Activated CD4-positive, alpha-beta T cell treated with anti-CD3 and anti-CD28 coated beads, Interleukin-2, Interleukin-4, amounts not matched to agents 100 ng/mL and 50 ng/mL, durations not matched to agents 16 hours and 8 hours (primary cell): ENCODE data around the gene KCNK6.
A peak's percentile ranks its signal among the peaks of the same experiment; 100 is the strongest.
"Not testable (repeated sequence)": the region's sequence is repeated elsewhere in the genome, so short reads cannot be mapped to it uniquely, and the experiment has no call there.

ENCODE experiments used
- DNase-seq: peaks from one replicate; pipeline ENCODE4 v3.0.0-alpha.2; 2020; ENCODE audit warnings: low spot score

KCNK6 gene

GRCh38 chr19:38362076-38362945 lies 42.7 kb downstream of the KCNK6 start:
- peak; percentile 88 for DNase-seq

GRCh38 chr19:38362946-38363688 lies 43.5 kb downstream of the KCNK6 start:
- DNase-seq = not testable (repeated sequence)

GRCh38 chr19:38367041-38367440 lies 47.4 kb downstream of the KCNK6 start:
- DNase-seq = no peak

- no peak for DNase-seq
These were observed 49.9 kb downstream of the KCNK6 start for GRCh38 chr19:38369584-38369983.

GRCh38 chr19:38370299-38370698 lies 50.7 kb downstream of the KCNK6 start:
- DNase-seq = no peak

GRCh38 chr19:38371081-38371480 lies 51.4 kb downstream of the KCNK6 start:
- no peak for DNase-seq

GRCh38 chr19:38373907-38374331 lies 54.3 kb downstream of the KCNK6 start:
- DNase-seq = no peak

- peak; percentile 99 for DNase-seq
These were observed 54.9 kb downstream of the KCNK6 start, which contains the start of gene PSMD8 for GRCh38 chr19:38374332-38375097. Gene PSMD8 (plus strand): TSS chr19:38374571. CDS start chr19:38374602, 31 bp downstream.

- no peak for DNase-seq
These were observed 55.5 kb downstream of the KCNK6 start for GRCh38 chr19:38375098-38375493.

GRCh38 chr19:38375748-38376147 lies 56.1 kb downstream of the KCNK6 start:
- no peak for DNase-seq

- no peak for DNase-seq
These were observed 56.9 kb downstream of the KCNK6 start for GRCh38 chr19:38376576-38376975.

GRCh38 chr19:38377052-38377451 lies 57.4 kb downstream of the KCNK6 start:
- DNase-seq = no peak

- no peak for DNase-seq
These were observed 59.2 kb downstream of the KCNK6 start for GRCh38 chr19:38378866-38379265.

- DNase-seq = no peak
These were observed 61.5 kb downstream of the KCNK6 start for GRCh38 chr19:38381138-38381537.
